OCI-LY7 (cell line): ENCODE results near the gene RNF180. TPM values are rescaled to one million over a fixed set of nuclear protein-coding genes. Genes with fewer than 3 reads are reported as not detected.
A peak's percentile ranks its signal among the peaks of the same experiment; 100 is the strongest.

Source experiments
- BruUV-seq: library from RNA; stranded (reverse); fragments of 400-500 nt; replicated peaks from 2 replicates; lab custom pipeline; 2021; lab: Mats Ljungman, UMichigan
- CTCF ChIA-PET: fragments of 300-600 bp; sonication (Branson Sonifier 250); formaldehyde crosslinking; loops from one replicate; lab custom pipeline; 2022; ENCODE audit warnings: antibody characterized with exemption; ENCODE audit not compliant: unreplicated experiment; lab: Charles Lee
- POLR2A ChIA-PET: fragments of 300-600 bp; sonication (Branson Sonifier 250); formaldehyde crosslinking; loops from one replicate; lab custom pipeline; 2022; ENCODE audit warnings: antibody characterized with exemption; lab: Charles Lee
- DNase-seq: peaks from one replicate; pipeline ENCODE4 v3.0.0-alpha.2; 2015; ENCODE audit warnings: low spot score
- H2AFZ ChIP-seq: fragments of 200-600 bp; sonication (generic), shearing (Covaris generic); 2 replicates; pipeline ENCODE4 v1.6.1; 2014; ENCODE audit warnings: mild to moderate bottlenecking, antibody characterized with exemption, low read length, moderate library complexity
- H3K27ac ChIP-seq: fragments of 200-600 bp; sonication (generic); 2 replicates; pipeline ENCODE4 v1.5.1; 2014; ENCODE audit warnings: mixed run types, low read depth, mild to moderate bottlenecking, moderate library complexity, low read length, inconsistent platforms; ENCODE audit not compliant: poor library complexity, severe bottlenecking
- H3K36me3 ChIP-seq: fragments of 200-600 bp; sonication (generic); 2 replicates; pipeline ENCODE4 v1.6.1; 2014; ENCODE audit warnings: mild to moderate bottlenecking, antibody characterized with exemption, low read length, moderate library complexity, mixed read lengths; ENCODE audit not compliant: insufficient read depth
- H3K4me1 ChIP-seq: fragments of 200-600 bp; sonication (generic); 2 replicates; pipeline ENCODE4 v1.5.1; 2014; ENCODE audit warnings: mild to moderate bottlenecking, low read length; ENCODE audit not compliant: insufficient read depth, poor library complexity, severe bottlenecking
- H3K4me2 ChIP-seq: fragments of 200-600 bp; sonication (generic); 2 replicates; pipeline ENCODE4 v1.6.1; 2014; ENCODE audit warnings: mild to moderate bottlenecking, low read length
- H3K4me3 ChIP-seq: fragments of 200-600 bp; sonication (generic); 2 replicates; pipeline ENCODE4 v1.5.1; 2014; ENCODE audit warnings: mild to moderate bottlenecking, low read depth, low read length; ENCODE audit not compliant: poor library complexity, severe bottlenecking
- H3K79me2 ChIP-seq: fragments of 200-600 bp; sonication (generic); 2 replicates; pipeline ENCODE4 v1.6.1; 2016; ENCODE audit warnings: low read depth, mild to moderate bottlenecking, low read length, moderate library complexity, mixed read lengths; ENCODE audit not compliant: insufficient read depth
- H3K9me2 ChIP-seq: fragments of 200-600 bp; sonication (generic); 2 replicates; pipeline ENCODE4 v1.6.1; 2016; ENCODE audit warnings: mild to moderate bottlenecking, low read length, mixed read lengths; ENCODE audit not compliant: insufficient read depth
- H3K9me3 ChIP-seq: fragments of 200-600 bp; sonication (generic); 2 replicates; pipeline ENCODE4 v1.6.1; 2014; ENCODE audit warnings: mild to moderate bottlenecking, mixed run types, low read length, mixed read lengths
- H4K20me1 ChIP-seq: fragments of 200-600 bp; sonication (generic); 2 replicates; pipeline ENCODE4 v1.6.1; 2014; ENCODE audit warnings: mild to moderate bottlenecking, antibody characterized with exemption, low read length, moderate library complexity, mixed read lengths; ENCODE audit not compliant: insufficient read depth
- EZH2phosphoT487 ChIP-seq: fragments of 200-600 bp; sonication (generic); IDR thresholded peaks from 2 replicates; pipeline ENCODE4 v1.6.1; 2018; ENCODE audit warnings: low read depth, borderline replicate concordance, mild to moderate bottlenecking, mixed run types, antibody characterized with exemption, low read length, moderate library complexity, mixed read lengths
- intact Hi-C: fragments of 100-400 bp; cut with micrococcal nuclease; formaldehyde crosslinking; loops from one replicate; pipeline ENCODE4 v1.10.0; 2022; ENCODE audit not compliant: unreplicated experiment
- total RNA-seq, 2 experiments: library from RNA; depleted of rRNA in 1 of 2; stranded (reverse); fragments of >200 nt in 1 of 2; shearing (Covaris generic) in 1 of 2; gene quantifications; 2 replicates each; pipeline ENCODE4 v1.2.3, GENCODE V29; 2014 to 2022
- TF ChIP-seq, protein P1 (sequence below): fragments of 200-600 bp; sonication (generic); conservative IDR thresholded peaks from 2 replicates; pipeline ENCODE4 v1.5.1; 2014; ENCODE audit warnings: mild to moderate bottlenecking, antibody characterized with exemption, low read length, moderate library complexity, mixed read lengths

Gene RNF180
- total RNA-seq, 2 experiments from 2014 or later, result not detected

DNA sequence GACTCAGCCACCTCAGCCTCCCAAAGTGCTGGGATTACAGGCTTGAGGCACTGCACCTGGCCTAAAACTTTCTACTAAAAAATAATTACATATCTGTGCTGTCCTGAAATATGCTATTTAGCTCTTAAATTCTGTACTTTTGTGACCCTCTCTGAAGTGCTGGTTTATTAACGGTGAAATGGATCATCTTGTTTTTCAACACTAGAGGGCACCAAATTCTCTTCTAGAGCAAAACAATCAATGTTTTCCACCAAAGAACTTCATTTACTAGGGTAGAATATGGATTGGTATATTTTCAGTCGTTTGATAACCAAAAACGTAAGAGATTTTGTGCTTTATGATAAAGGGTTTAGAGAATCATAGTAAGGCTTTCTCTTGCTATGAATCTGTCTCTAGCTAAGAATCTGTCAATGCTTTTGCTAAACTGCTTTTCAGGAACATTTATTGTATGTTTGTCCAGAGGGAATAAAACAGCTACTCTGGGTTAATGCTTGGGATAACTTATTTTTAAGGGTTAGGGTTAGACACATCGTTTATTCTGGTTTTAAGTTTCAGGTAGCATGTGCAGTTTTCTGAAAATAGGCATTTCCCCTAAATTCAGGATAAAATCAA lies 63.6 kb downstream of the RNF180 start:
- H3K9me2 ChIP-seq, result no peaks in the 10 kb centered on the region
- no peak overlapping the region for H2AFZ ChIP-seq
- POLR2A ChIA-PET, result interaction anchor here (1.0 kb wide), 1 partner anchor 15 kb away, joined by 4 read pairs; no protein-coding TSS in a partner anchor
- CTCF ChIA-PET, result no interaction called here
- no peak overlapping the region for H3K4me3 ChIP-seq
- intact Hi-C loops, result loop anchor here (5.0 kb wide), 1 partner anchor 553 kb away; no protein-coding TSS in a partner anchor
- TF ChIP-seq EZH2phosphoT487, result no peak
- TF ChIP-seq, protein P1, sequence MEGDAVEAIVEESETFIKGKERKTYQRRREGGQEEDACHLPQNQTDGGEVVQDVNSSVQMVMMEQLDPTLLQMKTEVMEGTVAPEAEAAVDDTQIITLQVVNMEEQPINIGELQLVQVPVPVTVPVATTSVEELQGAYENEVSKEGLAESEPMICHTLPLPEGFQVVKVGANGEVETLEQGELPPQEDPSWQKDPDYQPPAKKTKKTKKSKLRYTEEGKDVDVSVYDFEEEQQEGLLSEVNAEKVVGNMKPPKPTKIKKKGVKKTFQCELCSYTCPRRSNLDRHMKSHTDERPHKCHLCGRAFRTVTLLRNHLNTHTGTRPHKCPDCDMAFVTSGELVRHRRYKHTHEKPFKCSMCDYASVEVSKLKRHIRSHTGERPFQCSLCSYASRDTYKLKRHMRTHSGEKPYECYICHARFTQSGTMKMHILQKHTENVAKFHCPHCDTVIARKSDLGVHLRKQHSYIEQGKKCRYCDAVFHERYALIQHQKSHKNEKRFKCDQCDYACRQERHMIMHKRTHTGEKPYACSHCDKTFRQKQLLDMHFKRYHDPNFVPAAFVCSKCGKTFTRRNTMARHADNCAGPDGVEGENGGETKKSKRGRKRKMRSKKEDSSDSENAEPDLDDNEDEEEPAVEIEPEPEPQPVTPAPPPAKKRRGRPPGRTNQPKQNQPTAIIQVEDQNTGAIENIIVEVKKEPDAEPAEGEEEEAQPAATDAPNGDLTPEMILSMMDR, result peak; percentile 87
- no TSS peak for BruUV-seq
- no peaks in the 10 kb centered on the region for H4K20me1 ChIP-seq
- peak; percentile 43 for DNase-seq
- H3K4me2 ChIP-seq, result no peak overlapping the region
- no peaks in the 10 kb centered on the region for H3K36me3 ChIP-seq
- H3K9me3 ChIP-seq, result no peaks in the 10 kb centered on the region
- no peaks in the 10 kb centered on the region for H3K4me1 ChIP-seq
- H3K79me2 ChIP-seq, result no peaks in the 10 kb centered on the region
- no peak overlapping the region for H3K27ac ChIP-seq

DNA sequence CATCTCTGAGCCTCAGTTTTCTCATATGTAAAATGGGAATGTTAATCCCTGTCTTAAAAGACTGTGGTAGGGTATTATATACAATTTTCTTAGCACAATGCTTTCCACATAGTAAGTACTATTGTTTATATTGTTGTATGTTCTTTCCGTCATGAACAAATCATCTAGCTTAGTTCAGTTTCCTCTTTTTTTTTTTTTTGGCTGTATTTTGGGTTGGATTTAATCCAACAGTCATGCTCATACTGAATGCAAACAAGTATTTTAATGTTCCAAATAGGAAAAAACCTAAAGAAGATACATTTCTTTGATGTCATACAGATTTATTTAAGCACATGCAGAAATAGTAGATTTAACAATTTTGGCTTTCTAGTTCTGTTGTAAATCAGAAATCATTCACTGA lies 95.1 kb downstream of the RNF180 start:
- Histone ChIP-seq H3K36me3 (no peaks in the 10 kb centered on the region), H2AFZ (no peak overlapping the region), H3K27ac (no peak overlapping the region), H3K9me2 (no peaks in the 10 kb centered on the region), H3K9me3 (no peaks in the 10 kb centered on the region), H3K4me2 (no peak overlapping the region), H3K79me2 (no peaks in the 10 kb centered on the region), H4K20me1 (no peaks in the 10 kb centered on the region), H3K4me1 (no peaks in the 10 kb centered on the region), H3K4me3 (no peak overlapping the region)
- intact Hi-C loops, result no loop called here
- TF ChIP-seq EZH2phosphoT487, result no peak
- TF ChIP-seq, protein P1, result no peak
- POLR2A ChIA-PET, result no interaction called here
- CTCF ChIA-PET, result no interaction called here
- DNase-seq, result no peak
- BruUV-seq, result no TSS peak

GRCh38 chr5:64269164-64269563 lies 103.5 kb downstream of the RNF180 start:
- intact Hi-C loops, result no loop called here
- Histone ChIP-seq H2AFZ (no peak overlapping the region), H3K9me3 (no peaks in the 10 kb centered on the region), H3K4me3 (no peak overlapping the region), H3K4me2 (no peak overlapping the region), H3K4me1 (no peaks in the 10 kb centered on the region), H3K36me3 (no peaks in the 10 kb centered on the region), H3K27ac (no peak overlapping the region), H3K9me2 (no peaks in the 10 kb centered on the region), H3K79me2 (no peaks in the 10 kb centered on the region), H4K20me1 (no peaks in the 10 kb centered on the region)
- DNase-seq, result no peak
- TF ChIP-seq, protein P1, result no peak
- no peak for TF ChIP-seq EZH2phosphoT487
- no TSS peak for BruUV-seq
- POLR2A ChIA-PET, result no interaction called here
- CTCF ChIA-PET, result no interaction called here
